Upper lobe of right lung (tissue), 1 donor: ENCODE results near the gene TICAM1. TPM values are rescaled to one million over a fixed set of nuclear protein-coding genes. Genes with fewer than 3 reads are reported as not detected.

Experiments used
- ATAC-seq: fragments of 200-7000 bp; cut with Tn5 transposase; one replicate; pipeline ENCODE4 v1.9.1; 2020; ENCODE audit warnings: mild to moderate bottlenecking, moderate library complexity
- DNase-seq: peaks from one replicate; pipeline ENCODE4 v3.0.0-alpha.2; 2020
- H3K27ac ChIP-seq: fragments of 200-600 bp; one replicate; pipeline ENCODE4 v1.8.0; 2022
- H3K27me3 ChIP-seq: fragments of 200-600 bp; one replicate; pipeline ENCODE4 v1.8.0; 2022; ENCODE audit warnings: mild to moderate bottlenecking
- H3K36me3 ChIP-seq: fragments of 200-600 bp; one replicate; pipeline ENCODE4 v1.8.0; 2022
- H3K4me1 ChIP-seq: fragments of 200-600 bp; one replicate; pipeline ENCODE4 v1.8.0; 2022
- H3K4me3 ChIP-seq: fragments of 200-600 bp; one replicate; pipeline ENCODE4 v1.8.0; 2022; ENCODE audit warnings: mild to moderate bottlenecking
- H3K9me3 ChIP-seq: fragments of 200-600 bp; one replicate; pipeline ENCODE4 v1.8.0; 2022
- intact Hi-C: fragments of 100-400 bp; cut with DNase I; formaldehyde crosslinking; loops from one replicate; pipeline ENCODE4 v1.11.0; 2022
- long read RNA-seq: library from polyadenylated mRNA; unstranded; transcript quantifications from one replicate; pipeline ENCODE4 v2.0.0, GENCODE V29; 2021
- total RNA-seq: library from RNA; stranded (reverse); fragmentation: NEBNext Ultra II Directional; extraction: Animal tissue kit (Norgen Biotek cat#: 25700); gene quantifications from one replicate; pipeline ENCODE4 v1.2.1, GENCODE V29; 2021
- TF ChIP-seq, protein P1 (sequence below): fragments of 200-600 bp; IDR thresholded peaks from one replicate; pipeline ENCODE4 v1.8.0; 2022; ENCODE audit warnings: antibody characterized with exemption
- donor health status: DM: no; HTN: yes; CAD: no; lungs with severe emphysema.

Gene TICAM1
- 16.6 TPM for total RNA-seq
- long read RNA-seq, transcript TICAM1-201 (2 exons, 2,676 nt) = major isoform, 5 of 18 reads
- long read RNA-seq, partial matches to known transcripts = 0 of 18 reads
- long read RNA-seq, other reads (novel, unspliced or antisense) = 13 of 18 reads

DNA sequence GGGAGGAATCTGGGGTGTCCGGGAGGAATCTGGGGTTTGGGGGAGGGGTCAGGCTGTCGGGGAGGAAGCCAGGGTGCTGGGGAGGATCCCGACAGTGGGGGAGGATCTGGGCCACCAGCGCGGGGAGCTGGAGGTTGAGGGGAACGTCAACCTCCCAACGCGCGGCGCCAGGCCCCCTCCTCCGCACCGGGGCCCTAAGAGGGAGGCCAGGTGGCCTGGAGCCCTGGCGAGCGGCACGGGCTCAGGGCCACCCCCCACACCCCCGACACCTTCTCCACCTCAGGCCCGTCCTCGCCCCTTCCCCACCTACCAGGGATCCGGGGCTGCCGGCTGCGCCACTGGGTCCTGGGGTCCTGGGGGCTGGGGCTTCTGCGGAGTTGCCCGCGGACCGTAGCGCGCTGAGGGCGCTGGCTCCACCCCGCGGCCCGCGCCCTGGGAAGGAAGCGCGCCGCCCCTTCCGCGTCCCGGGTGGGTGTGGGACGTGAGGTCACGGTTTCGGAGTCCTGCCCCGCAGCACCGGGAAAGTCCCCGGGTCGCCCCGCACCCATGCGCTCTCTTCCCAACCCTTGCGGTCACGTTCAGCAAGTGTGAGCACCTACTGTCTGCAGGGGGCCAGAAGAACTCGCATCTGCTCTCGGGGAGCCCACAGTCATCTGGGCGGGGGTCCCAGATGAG is at the start of gene TICAM1:
TICAM1 (minus strand) TSS at position 409 of the 675 bp plus-strand sequence. CDS start 13,335 bp downstream, outside the sequence.
- H3K27ac ChIP-seq = peak within 1 kb of the TSS; percentile 94
- peak; percentile 92 for DNase-seq
- intact Hi-C loops = no loop called here
- TF ChIP-seq, protein P1, sequence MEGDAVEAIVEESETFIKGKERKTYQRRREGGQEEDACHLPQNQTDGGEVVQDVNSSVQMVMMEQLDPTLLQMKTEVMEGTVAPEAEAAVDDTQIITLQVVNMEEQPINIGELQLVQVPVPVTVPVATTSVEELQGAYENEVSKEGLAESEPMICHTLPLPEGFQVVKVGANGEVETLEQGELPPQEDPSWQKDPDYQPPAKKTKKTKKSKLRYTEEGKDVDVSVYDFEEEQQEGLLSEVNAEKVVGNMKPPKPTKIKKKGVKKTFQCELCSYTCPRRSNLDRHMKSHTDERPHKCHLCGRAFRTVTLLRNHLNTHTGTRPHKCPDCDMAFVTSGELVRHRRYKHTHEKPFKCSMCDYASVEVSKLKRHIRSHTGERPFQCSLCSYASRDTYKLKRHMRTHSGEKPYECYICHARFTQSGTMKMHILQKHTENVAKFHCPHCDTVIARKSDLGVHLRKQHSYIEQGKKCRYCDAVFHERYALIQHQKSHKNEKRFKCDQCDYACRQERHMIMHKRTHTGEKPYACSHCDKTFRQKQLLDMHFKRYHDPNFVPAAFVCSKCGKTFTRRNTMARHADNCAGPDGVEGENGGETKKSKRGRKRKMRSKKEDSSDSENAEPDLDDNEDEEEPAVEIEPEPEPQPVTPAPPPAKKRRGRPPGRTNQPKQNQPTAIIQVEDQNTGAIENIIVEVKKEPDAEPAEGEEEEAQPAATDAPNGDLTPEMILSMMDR = no peak
- H3K36me3 ChIP-seq = no peaks in the 10 kb centered on the region
- peak within 1 kb of the TSS; percentile 92 for H3K4me3 ChIP-seq
- no peaks in the 10 kb centered on the region for H3K27me3 ChIP-seq
- H3K4me1 ChIP-seq = peaks cover 15% of the 10 kb centered on the region
- no peaks in the 10 kb centered on the region for H3K9me3 ChIP-seq
- ATAC-seq = peak; percentile 98

DNA sequence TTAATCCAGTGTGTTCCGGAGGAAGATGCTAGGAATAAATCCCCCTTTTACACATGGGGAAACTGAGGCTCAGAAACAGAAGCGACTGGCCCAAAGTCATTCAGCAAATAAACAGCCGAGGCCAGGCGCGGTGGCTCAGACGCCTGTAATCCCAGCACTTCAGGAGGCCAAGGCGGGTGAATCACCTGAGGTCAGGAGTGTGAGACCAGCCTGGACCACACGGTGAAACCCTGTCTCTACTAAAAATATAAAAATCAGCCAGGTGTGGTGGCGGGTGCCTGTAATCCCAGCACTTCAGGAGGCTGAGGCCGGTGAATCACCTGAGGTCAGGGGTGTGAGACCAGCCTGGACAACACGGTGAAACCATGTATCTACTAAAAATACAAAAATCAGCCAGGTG is 47.5 kb upstream of the TICAM1 start:
- H3K27me3 ChIP-seq = peaks cover 13% of the 10 kb centered on the region
- no peak overlapping the region for H3K27ac ChIP-seq
- H3K4me1 ChIP-seq = no peaks in the 10 kb centered on the region
- ATAC-seq (no peak), DNase-seq (no peak)
- no peaks in the 10 kb centered on the region for H3K36me3 ChIP-seq
- no peak overlapping the region for H3K4me3 ChIP-seq
- TF ChIP-seq, protein P1 = no peak
- intact Hi-C loops = no loop called here
- no peaks in the 10 kb centered on the region for H3K9me3 ChIP-seq

DNA sequence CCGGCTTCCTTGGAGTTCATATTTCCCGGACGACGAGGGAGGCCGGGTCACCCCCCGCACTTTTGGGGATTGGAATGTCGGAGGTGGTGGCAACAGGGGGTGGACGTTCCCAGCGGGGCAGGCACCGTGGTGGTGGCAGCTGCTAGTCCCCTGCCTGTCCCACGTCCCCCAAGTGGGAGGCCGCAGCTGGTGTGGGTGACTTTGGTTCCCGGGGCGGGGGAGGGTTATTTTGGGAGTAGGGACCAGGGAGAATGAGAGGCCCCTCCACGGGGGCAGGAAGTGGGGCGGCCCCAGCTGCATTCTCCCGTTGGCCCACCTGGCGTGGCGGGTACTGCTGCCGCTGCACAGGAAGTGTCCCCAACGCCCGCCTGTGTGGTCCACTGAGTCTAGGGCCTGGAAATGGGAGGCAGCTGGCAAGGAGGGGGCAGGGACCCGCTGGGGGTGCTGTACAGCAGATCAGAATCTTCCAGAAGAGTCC is 47.0 kb upstream of the TICAM1 start:
- no peaks in the 10 kb centered on the region for H3K9me3 ChIP-seq
- H3K27me3 ChIP-seq = peaks cover 13% of the 10 kb centered on the region
- H3K4me1 ChIP-seq = no peaks in the 10 kb centered on the region
- H3K4me3 ChIP-seq = no peak overlapping the region
- no peaks in the 10 kb centered on the region for H3K36me3 ChIP-seq
- no peak overlapping the region for H3K27ac ChIP-seq
- DNase-seq = no peak
- intact Hi-C loops = no loop called here
- TF ChIP-seq, protein P1 = no peak
- no peak for ATAC-seq

DNA sequence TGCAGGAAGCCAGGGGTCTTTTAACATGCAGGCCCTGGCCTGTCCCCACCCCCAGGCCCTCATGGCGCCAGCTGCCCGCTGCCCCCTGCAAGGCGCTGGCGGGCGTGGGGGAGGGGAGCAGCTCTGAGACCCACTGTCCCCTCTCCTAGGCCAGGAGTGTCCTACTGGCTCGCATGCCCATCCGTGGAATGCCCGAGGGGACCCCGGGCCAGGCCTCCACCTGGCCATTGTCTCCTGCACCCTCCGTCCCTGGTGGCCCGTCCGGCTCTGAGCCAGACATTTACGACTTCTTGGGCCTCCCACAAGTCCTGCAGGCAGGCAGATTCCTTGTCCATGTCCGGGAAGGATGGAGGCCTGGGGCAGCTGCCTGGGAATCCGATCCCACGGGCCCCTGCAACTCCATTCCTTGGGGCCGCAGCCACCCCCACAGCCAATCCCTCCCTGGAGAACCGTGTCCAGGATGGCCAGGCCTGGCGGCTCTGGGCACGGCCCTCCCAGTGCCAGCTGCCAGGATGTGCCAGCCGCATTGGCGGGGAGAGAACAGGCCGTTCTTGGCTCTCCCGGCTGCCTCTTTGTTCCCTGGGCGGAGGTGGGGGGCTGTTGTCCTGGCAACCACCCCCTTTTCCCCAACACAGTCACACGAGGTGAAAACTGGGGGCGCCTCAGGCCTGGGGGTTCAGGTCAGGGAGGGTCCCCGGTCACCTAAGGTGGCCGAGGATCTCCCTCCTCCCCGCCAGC is 46.4 kb upstream of the TICAM1 start:
- TF ChIP-seq, protein P1 = no peak
- Histone ChIP-seq H3K4me3 (no peak overlapping the region), H3K4me1 (no peaks in the 10 kb centered on the region), H3K9me3 (no peaks in the 10 kb centered on the region), H3K27me3 (peaks cover 13% of the 10 kb centered on the region), H3K36me3 (no peaks in the 10 kb centered on the region), H3K27ac (no peak overlapping the region)
- intact Hi-C loops = no loop called here
- DNase-seq = no peak
- ATAC-seq = peak; percentile 24

DNA sequence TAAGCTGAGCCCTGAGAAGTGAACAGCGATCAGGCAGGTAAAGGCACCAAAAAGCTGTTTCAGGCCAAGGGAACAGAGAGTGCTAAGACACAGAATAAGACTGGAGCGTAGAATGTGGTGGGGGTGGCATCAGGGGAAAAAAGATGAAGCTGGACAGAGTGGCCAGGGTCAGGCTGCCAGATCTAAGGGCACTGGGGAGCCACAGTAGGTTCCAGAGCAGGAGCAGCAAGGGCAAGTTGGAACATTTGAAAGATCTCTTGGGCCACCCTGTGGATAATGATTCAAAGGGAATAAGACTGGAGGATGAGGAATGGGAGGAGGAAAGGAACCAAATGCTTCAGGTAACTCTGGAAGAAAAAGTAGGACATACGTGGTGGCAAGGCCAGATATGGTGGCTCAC is 42.4 kb upstream of the TICAM1 start:
- no peak for ATAC-seq
- no peak for DNase-seq
- Histone ChIP-seq H3K4me1 (no peaks in the 10 kb centered on the region), H3K4me3 (no peak overlapping the region), H3K9me3 (no peaks in the 10 kb centered on the region), H3K36me3 (no peaks in the 10 kb centered on the region), H3K27me3 (peaks cover 13% of the 10 kb centered on the region), H3K27ac (no peak overlapping the region)
- intact Hi-C loops = loop anchor here (5.0 kb wide), 1 partner anchor 158 kb away; no protein-coding TSS in a partner anchor
- TF ChIP-seq, protein P1 = no peak
